Right cardiac atrium (tissue), 5 donors: ENCODE data around the gene ETNK1. TPM values are rescaled to one million over a fixed set of nuclear protein-coding genes. Genes with fewer than 3 reads are reported as not detected.
"Not testable (repeated sequence)": the region's sequence is repeated elsewhere in the genome, so short reads cannot be mapped to it uniquely, and the experiment has no call there.

Source experiments
- ATAC-seq, 2 donors: fragments of 200-7000 bp; cut with Tn5 transposase; one replicate each; pipeline versions ENCODE4 v1.8.0 to v1.9.1; 2020; ENCODE audit warnings: moderate library complexity in 2 of 2, mild to moderate bottlenecking in 1 of 2
- DNase-seq, 3 donors: peaks; one replicate each; pipeline ENCODE4 v3.0.0-alpha.2; 2020
- H3K27ac ChIP-seq: one replicate; pipeline ENCODE4 v1.5.1; 2013; ENCODE audit warnings: mild to moderate bottlenecking, low read length, control low read depth, moderate library complexity
- H3K27me3 ChIP-seq: one replicate; pipeline ENCODE4 v1.6.1; 2013; ENCODE audit not compliant: control insufficient read depth, insufficient read depth
- H3K4me1 ChIP-seq: one replicate; pipeline ENCODE4 v1.6.1; 2013; ENCODE audit warnings: low read length; ENCODE audit not compliant: control insufficient read depth, insufficient read depth
- H3K4me3 ChIP-seq: one replicate; pipeline ENCODE4 v1.5.1; 2013; ENCODE audit warnings: low read length, control low read depth
- H3K9me3 ChIP-seq: one replicate; pipeline ENCODE4 v1.6.1; 2013; ENCODE audit warnings: low read length; ENCODE audit not compliant: control insufficient read depth
- WGBS: extraction: QIAGEN DNeasy Blood & Tissue Kit; methylation state at CpG from one replicate; pipeline ENCODE4 v1.1.7; 2013; 5-methylcytosine and 5-hydroxymethylcytosine counted together
- intact Hi-C, 4 donors: fragments of 100-400 bp; cut with DNase I; formaldehyde crosslinking; loops; one replicate each; pipeline versions ENCODE4 v1.11.0 to v1.14.0; 2022 to 2023
- polyA plus RNA-seq: library from polyadenylated mRNA; stranded (reverse); fragments of 200-250 nt; gene quantifications from one replicate; pipeline ENCODE4 v1.2.3, GENCODE V29; 2013
- total RNA-seq, 4 donors: library from RNA; stranded (reverse); fragmentation: NEBNext Ultra II Directional; extraction: Animal tissue kit (Norgen Biotek cat#: 25700); gene quantifications; one replicate each; pipeline ENCODE4 v1.2.1, GENCODE V29; 2021
- donor health status: healthy with polysubstance abuse.
- donor health status: DM: no; HTN: yes; CAD: no.
- donor health status: DM: no; HTN: no; CAD: no.
- donor health status: DM: no; HTN: yes; CAD: no; lungs with severe emphysema.
- donor health status: DM: yes; HTN: yes; CAD: no.

Gene ETNK1
- total and polyA plus RNA-seq, 5 donors: 8.9 to 36.2 (median 28.7) TPM

- no peaks in the 10 kb centered on the region for H3K4me1 ChIP-seq
- DNase-seq (no peak), ATAC-seq (no peak)
- H3K27ac ChIP-seq: no peak overlapping the region
- H3K27me3 ChIP-seq: no peaks in the 10 kb centered on the region
- H3K9me3 ChIP-seq: no peaks in the 10 kb centered on the region
- no peak overlapping the region for H3K4me3 ChIP-seq
- 90% methylated on average over 4 of the region's 4 CpGs for WGBS
- intact Hi-C loops: no loop called here
Measured at GRCh38 chr12:22600181-22600580, 24.8 kb upstream of the ETNK1 start.

GRCh38 chr12:22609501-22609900, 15.5 kb upstream of the ETNK1 start:
- ATAC-seq: no peak
- Histone ChIP-seq H3K4me1 (no peaks in the 10 kb centered on the region), H3K9me3 (no peaks in the 10 kb centered on the region), H3K27me3 (no peaks in the 10 kb centered on the region), H3K27ac (no peak overlapping the region), H3K4me3 (no peak overlapping the region)
- intact Hi-C loops: no loop called here
- 25% methylated on average over 4 of the region's 4 CpGs for WGBS
- no peak for DNase-seq

DNA sequence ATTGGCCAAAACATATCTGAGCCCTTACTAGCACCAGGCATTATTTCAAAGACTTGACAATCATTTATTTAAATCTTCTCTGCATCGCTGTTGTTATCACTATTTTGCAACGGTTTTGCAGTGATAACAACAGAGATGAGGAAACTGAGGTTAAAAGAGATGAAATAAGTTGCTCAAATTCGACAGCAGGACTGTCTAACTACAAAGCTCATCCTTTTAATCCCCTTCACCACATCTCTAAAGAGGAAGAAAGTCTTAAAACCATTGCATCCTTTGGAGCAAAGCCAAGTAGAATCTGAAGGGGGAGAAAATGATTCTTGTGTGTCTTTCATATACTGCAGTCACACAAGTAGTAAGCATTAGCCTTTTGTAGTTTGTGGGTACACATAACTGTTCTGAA, 14.8 kb upstream of the ETNK1 start:
- ATAC-seq: no peak
- H3K9me3 ChIP-seq: no peaks in the 10 kb centered on the region
- H3K4me3 ChIP-seq: no peak overlapping the region
- H3K27me3 ChIP-seq: no peaks in the 10 kb centered on the region
- DNase-seq: no peak
- intact Hi-C loops: no loop called here
- no peaks in the 10 kb centered on the region for H3K4me1 ChIP-seq
- 31% methylated on average over 3 of the region's 3 CpGs for WGBS
- H3K27ac ChIP-seq: no peak overlapping the region

DNA sequence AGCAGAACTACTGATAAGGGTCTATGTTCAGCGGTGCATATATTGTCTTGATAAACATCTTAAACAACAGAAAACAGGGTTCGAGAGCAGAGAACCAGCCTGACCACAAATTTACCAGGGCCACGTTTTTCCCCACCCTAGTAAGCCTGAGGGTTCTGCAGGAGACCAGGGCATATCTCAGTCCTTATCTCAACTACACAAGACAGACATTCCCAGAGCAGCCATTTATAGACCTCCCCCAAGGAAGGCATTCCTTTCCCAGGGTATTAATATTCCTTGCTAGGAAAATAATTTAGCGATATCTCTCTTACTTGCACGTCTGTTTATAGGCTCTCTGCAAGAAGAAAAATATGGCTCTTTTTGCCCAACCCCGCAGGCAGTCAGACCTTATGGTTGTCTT, 12.1 kb upstream of the ETNK1 start:
- H3K4me3 ChIP-seq, H3K4me1 ChIP-seq, H3K27me3 ChIP-seq, intact Hi-C loops, H3K9me3 ChIP-seq, DNase-seq, ATAC-seq, H3K27ac ChIP-seq: not testable (repeated sequence)
- 84% methylated on average over 6 of the region's 6 CpGs for WGBS

DNA sequence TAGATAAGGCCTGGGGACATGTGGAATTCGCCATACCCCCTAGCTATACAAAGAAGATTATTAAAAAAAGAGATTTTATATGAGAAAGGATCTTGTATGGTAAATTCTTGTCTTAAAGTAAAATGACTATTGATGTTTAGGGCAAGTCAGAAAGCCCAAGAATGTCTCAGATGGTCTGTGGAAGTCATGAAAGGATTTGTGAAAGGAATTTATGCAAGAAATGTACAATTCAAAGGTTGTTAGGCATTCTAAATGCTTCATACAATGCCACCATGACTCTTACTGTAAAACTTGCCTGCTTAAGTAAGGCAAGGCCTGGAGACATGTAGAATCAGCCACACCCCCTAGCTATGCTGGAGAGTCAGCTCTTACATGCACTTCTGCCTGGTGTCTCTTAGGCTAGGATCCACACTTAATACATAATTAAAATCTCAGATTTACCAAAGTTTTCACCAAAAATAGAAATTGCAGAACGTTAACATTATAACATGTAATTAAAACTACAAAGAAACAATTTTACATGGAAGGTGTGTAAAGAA, 8.9 kb upstream of the ETNK1 start:
- no peaks in the 10 kb centered on the region for H3K4me1 ChIP-seq
- H3K27ac ChIP-seq: no peak overlapping the region
- no peak overlapping the region for H3K4me3 ChIP-seq
- WGBS: 76% methylated on average over 2 of the region's 2 CpGs
- no peaks in the 10 kb centered on the region for H3K27me3 ChIP-seq
- no peak for ATAC-seq
- no peak for DNase-seq
- H3K9me3 ChIP-seq: no peaks in the 10 kb centered on the region
- intact Hi-C loops: no loop called here

- Histone ChIP-seq H3K9me3 (no peaks in the 10 kb centered on the region), H3K4me3 (no peak overlapping the region), H3K27ac (no peak overlapping the region), H3K27me3 (no peaks in the 10 kb centered on the region), H3K4me1 (no peaks in the 10 kb centered on the region)
- no peak for DNase-seq
- ATAC-seq: no peak
- intact Hi-C loops: no loop called here
- 90% methylated on average over 2 of the region's 2 CpGs for WGBS
Measured at GRCh38 chr12:22617630-22618029, 7.3 kb upstream of the ETNK1 start.

DNA sequence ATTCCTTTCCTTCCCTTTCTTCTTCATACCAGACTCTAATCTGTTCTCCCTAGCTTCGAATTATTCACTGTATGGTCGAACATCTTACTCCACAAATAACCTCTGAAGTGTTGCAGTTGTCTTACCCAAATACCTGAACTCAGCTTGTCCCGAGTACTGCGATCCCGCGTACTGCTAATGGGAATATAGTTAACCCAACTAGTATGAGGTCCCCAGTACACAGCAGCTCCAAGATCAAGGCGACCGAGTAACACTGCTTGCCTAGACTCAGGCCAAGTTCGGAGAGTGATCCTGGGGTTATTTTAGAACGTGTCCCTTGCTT, 462 bp upstream of the ETNK1 start:
- DNase-seq (no peak), ATAC-seq (peak; percentile 62 to 72)
- Histone ChIP-seq H3K4me3 (peak overlapping the region; percentile 89), H3K9me3 (no peaks in the 10 kb centered on the region), H3K4me1 (no peaks in the 10 kb centered on the region), H3K27me3 (no peaks in the 10 kb centered on the region), H3K27ac (peak overlapping the region; percentile 94)
- intact Hi-C loops: loop anchor here in 2 of 4 donors (2.0 to 10.0 kb wide), 2 partner anchors 80 kb away; partner anchors contain the start of gene C2CD5 (in 2 of the 2)
- WGBS: 16% methylated on average over 10 of the region's 10 CpGs

GRCh38 chr12:22625762-22626294, 857 bp downstream of the ETNK1 start:
- DNase-seq (peak in 1 of 3 donors; percentile 50), ATAC-seq (peak in 1 of 2 donors; percentile 32)
- no peaks in the 10 kb centered on the region for H3K27me3 ChIP-seq
- no peaks in the 10 kb centered on the region for H3K9me3 ChIP-seq
- H3K27ac ChIP-seq: peak overlapping the region; percentile 98
- WGBS: under 1% methylated on average over 18 of the region's 18 CpGs
- H3K4me3 ChIP-seq: peak overlapping the region; percentile 89
- intact Hi-C loops: loop anchor here (2.0 to 10.0 kb wide), 4 partner anchors 79 to 84 kb away; partner anchors contain the start of gene C2CD5 (in 3 of the 4)
- H3K4me1 ChIP-seq: no peaks in the 10 kb centered on the region

GRCh38 chr12:22626406-22626805, 1.4 kb downstream of the ETNK1 start:
- H3K9me3 ChIP-seq: no peaks in the 10 kb centered on the region
- no peaks in the 10 kb centered on the region for H3K27me3 ChIP-seq
- ATAC-seq (no peak), DNase-seq (no peak)
- no peak overlapping the region for H3K27ac ChIP-seq
- no peaks in the 10 kb centered on the region for H3K4me1 ChIP-seq
- H3K4me3 ChIP-seq: peak overlapping the region; percentile 89
- WGBS: 17% methylated on average over 4 of the region's 4 CpGs
- intact Hi-C loops: loop anchor here in 3 of 4 donors (5.0 to 10.0 kb wide), 3 partner anchors 79 to 84 kb away; partner anchors contain the start of gene C2CD5 (in 2 of the 3)

DNA sequence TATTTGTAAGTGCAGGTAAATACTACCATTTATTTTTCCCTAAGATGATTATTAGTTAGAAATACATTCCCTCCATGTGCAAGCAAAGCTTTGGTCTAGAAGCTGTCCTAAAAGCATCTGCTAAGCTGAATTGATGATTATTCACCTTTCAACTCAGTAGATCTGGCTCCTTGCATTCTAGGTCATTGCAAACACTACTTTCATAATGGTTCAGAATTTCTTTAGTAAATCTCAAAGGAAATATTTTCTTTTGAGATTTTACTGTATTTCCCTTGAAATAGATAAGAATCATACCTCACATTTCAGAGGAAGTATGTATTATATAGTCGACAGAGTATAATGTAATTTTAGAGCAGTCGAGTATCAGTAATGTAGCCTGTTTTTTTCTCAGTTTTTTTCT, 2.4 kb downstream of the ETNK1 start:
- whole genome bisulfite sequencing: 43% methylated on average over 2 of the region's 2 CpGs
- DNase-seq: no peak
- Histone ChIP-seq H3K27me3 (no peaks in the 10 kb centered on the region), H3K27ac (no peak overlapping the region), H3K4me1 (no peaks in the 10 kb centered on the region), H3K9me3 (no peaks in the 10 kb centered on the region), H3K4me3 (peak overlapping the region; percentile 34)
- ATAC-seq: no peak
- intact Hi-C loops: loop anchor here in 3 of 4 donors (5.0 to 10.0 kb wide), 3 partner anchors 80 to 85 kb away; partner anchors contain the start of gene C2CD5 (in 2 of the 3)

- no peaks in the 10 kb centered on the region for H3K4me1 ChIP-seq
- ATAC-seq (no peak), DNase-seq (no peak)
- H3K9me3 ChIP-seq: no peaks in the 10 kb centered on the region
- intact Hi-C loops: loop anchor here (2.0 to 10.0 kb wide), 4 partner anchors 81 to 89 kb away; partner anchors contain the start of gene C2CD5 (in 2 of the 4)
- H3K4me3 ChIP-seq: no peak overlapping the region
- no peak overlapping the region for H3K27ac ChIP-seq
- WGBS: 67% methylated on average over 4 of the region's 4 CpGs
- no peaks in the 10 kb centered on the region for H3K27me3 ChIP-seq
Measured at GRCh38 chr12:22628228-22628627, 3.3 kb downstream of the ETNK1 start.
